ENCODE data around the gene GNAI2. TPM values are rescaled to one million over a fixed set of nuclear protein-coding genes. Genes with fewer than 3 reads are reported as not detected.
A peak's percentile ranks its signal among the peaks of the same experiment; 100 is the strongest.

GNAI2 gene
- polyA plus RNA-seq, 3 donors, result 914 to 1,492 (median 1,165) TPM

DNA sequence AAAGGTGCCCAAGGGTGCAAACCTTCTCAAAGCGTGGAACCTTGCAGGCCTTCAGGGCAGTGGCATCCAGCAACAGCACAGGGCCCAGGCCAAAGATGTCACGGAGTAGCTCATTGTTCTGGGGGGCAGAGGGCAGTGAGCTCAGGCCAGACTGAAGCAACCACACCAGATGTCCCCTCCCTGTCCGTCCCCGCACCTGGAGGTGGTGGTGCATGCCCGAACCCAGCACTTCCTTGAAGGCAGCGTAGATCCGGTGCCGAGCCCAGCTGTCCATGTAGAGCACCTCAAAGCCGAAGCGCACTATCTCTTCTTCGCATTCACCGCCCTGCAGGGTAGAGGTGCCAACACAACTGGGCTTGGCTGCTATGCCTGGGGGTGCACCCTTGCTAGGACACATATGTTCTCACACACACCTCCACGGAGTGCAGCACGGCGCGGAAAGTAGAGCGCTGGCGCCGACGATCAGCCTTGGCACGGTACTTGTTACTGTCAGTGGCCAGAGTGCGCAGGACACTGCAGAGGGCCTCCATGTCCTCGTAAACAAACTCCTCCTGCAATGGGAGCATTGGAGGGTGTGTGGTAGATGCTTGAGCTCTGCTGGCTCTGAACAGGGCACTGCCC, 52.5 kb downstream of the GNAI2 start:
- Histone ChIP-seq H3K79me2 (ENCODE audit: insufficient read depth, low read length) (peaks cover 18% of the 10 kb centered on the region), H3K36me3 (replicated peaks in 1 of 2; ENCODE audit: control insufficient read depth in 1 of 2, insufficient read depth in 2 of 2, low read length in 2 of 2) (peaks cover 34 to 41% of the 10 kb centered on the region in 2 donors), H2AFZ (ENCODE audit: insufficient read depth, low read depth, low read length, poor library complexity, severe bottlenecking) (no peak overlapping the region), H3K4me1 (ENCODE audit: control insufficient read depth in 1 of 2, insufficient read depth in 2 of 2, low read length in 2 of 2) (peaks cover 16 to 22% of the 10 kb centered on the region in 2 donors), H4K20me1 (ENCODE audit: insufficient read depth, low read length) (no peaks in the 10 kb centered on the region), H3K9ac (ENCODE audit: insufficient read depth, low read length, poor library complexity, severe bottlenecking) (no peak overlapping the region), H3K27ac (ENCODE audit: low read depth in 1 of 2, low read length in 2 of 2) (no peak overlapping the region), H3K4me2 (replicated peaks; ENCODE audit: extremely low read depth, low read length, poor library complexity, severe bottlenecking) (no peak overlapping the region), H3K9me3 (replicated peaks in 1 of 2; ENCODE audit: control insufficient read depth in 1 of 2, insufficient read depth in 1 of 2, low read length in 2 of 2) (no peaks in the 10 kb centered on the region), H3K4me3 (replicated peaks in 1 of 3; ENCODE audit: low read depth in 2 of 3, low read length in 3 of 3) (no peak overlapping the region), H3K27me3 (ENCODE audit: control insufficient read depth in 2 of 2, insufficient read depth in 2 of 2, low read length in 2 of 2) (no peaks in the 10 kb centered on the region)
- Mint-ChIP-seq H3K36me3 (peaks cover 23 to 34% of the 10 kb centered on the region in 2 donors), H3K27me3 (ENCODE audit: low read depth in 3 of 3) (peaks cover 0 to 2% (median 1%) of the 10 kb centered on the region in 3 donors), H3K4me3 (no peak overlapping the region), H3K4me1 (peaks cover 14% of the 10 kb centered on the region), H3K9me3 (no peaks in the 10 kb centered on the region), H3K27ac (peak overlapping the region in 1 of 7 donors; percentile 69)
- TF ChIP-seq, protein P1, sequence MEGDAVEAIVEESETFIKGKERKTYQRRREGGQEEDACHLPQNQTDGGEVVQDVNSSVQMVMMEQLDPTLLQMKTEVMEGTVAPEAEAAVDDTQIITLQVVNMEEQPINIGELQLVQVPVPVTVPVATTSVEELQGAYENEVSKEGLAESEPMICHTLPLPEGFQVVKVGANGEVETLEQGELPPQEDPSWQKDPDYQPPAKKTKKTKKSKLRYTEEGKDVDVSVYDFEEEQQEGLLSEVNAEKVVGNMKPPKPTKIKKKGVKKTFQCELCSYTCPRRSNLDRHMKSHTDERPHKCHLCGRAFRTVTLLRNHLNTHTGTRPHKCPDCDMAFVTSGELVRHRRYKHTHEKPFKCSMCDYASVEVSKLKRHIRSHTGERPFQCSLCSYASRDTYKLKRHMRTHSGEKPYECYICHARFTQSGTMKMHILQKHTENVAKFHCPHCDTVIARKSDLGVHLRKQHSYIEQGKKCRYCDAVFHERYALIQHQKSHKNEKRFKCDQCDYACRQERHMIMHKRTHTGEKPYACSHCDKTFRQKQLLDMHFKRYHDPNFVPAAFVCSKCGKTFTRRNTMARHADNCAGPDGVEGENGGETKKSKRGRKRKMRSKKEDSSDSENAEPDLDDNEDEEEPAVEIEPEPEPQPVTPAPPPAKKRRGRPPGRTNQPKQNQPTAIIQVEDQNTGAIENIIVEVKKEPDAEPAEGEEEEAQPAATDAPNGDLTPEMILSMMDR (IDR thresholded peaks at IDR 0.05), result no peak
- peak in 1 of 3 donors; percentile 4 for DNase-seq
- intact Hi-C loops (cut with micrococcal nuclease), result no loop called here
- 99% methylated on average over 21 of the region's 23 CpGs for WGBS (ENCODE audit: insufficient coverage)

DNA sequence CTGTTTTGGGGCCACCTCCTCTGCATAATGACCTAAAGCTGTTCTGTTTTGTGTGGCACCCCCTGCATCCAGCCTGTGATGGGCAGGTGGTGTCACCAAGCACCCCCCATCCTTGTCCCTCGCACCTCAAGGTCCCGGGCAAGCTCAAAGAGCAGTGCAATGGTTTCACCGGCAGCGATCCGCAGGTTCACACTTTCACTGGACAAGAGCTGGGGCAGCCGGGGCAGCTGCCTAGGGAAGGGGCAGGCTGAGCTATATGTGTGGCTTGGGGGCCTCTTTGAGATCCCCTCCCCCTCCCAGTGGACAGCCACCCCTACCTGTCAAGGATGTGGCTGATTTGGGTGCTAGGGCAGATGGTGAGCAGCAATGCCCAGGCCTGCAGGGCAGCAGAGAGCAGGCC, 53.1 kb downstream of the GNAI2 start:
- Histone ChIP-seq H3K9me3 (replicated peaks in 1 of 2; ENCODE audit: control insufficient read depth in 1 of 2, insufficient read depth in 1 of 2, low read length in 2 of 2) (no peaks in the 10 kb centered on the region), H3K36me3 (replicated peaks in 1 of 2; ENCODE audit: control insufficient read depth in 1 of 2, insufficient read depth in 2 of 2, low read length in 2 of 2) (peaks cover 34 to 41% of the 10 kb centered on the region in 2 donors), H3K4me3 (replicated peaks in 1 of 3; ENCODE audit: low read depth in 2 of 3, low read length in 3 of 3) (no peak overlapping the region), H3K4me2 (replicated peaks; ENCODE audit: extremely low read depth, low read length, poor library complexity, severe bottlenecking) (no peak overlapping the region), H3K79me2 (ENCODE audit: insufficient read depth, low read length) (peaks cover 18% of the 10 kb centered on the region), H3K27ac (ENCODE audit: low read depth in 1 of 2, low read length in 2 of 2) (no peak overlapping the region), H3K9ac (ENCODE audit: insufficient read depth, low read length, poor library complexity, severe bottlenecking) (no peak overlapping the region), H3K27me3 (ENCODE audit: control insufficient read depth in 2 of 2, insufficient read depth in 2 of 2, low read length in 2 of 2) (no peaks in the 10 kb centered on the region), H4K20me1 (ENCODE audit: insufficient read depth, low read length) (no peaks in the 10 kb centered on the region), H2AFZ (ENCODE audit: insufficient read depth, low read depth, low read length, poor library complexity, severe bottlenecking) (no peak overlapping the region), H3K4me1 (ENCODE audit: control insufficient read depth in 1 of 2, insufficient read depth in 2 of 2, low read length in 2 of 2) (peaks cover 16 to 22% of the 10 kb centered on the region in 2 donors)
- Mint-ChIP-seq H3K27me3 (ENCODE audit: low read depth in 3 of 3) (peaks cover 0 to 2% (median 1%) of the 10 kb centered on the region in 3 donors), H3K9me3 (no peaks in the 10 kb centered on the region), H3K4me3 (no peak overlapping the region), H3K36me3 (peaks cover 23 to 34% of the 10 kb centered on the region in 2 donors), H3K4me1 (peaks cover 14% of the 10 kb centered on the region), H3K27ac (peak overlapping the region in 1 of 7 donors; percentile 55)
- TF ChIP-seq, protein P1 (IDR thresholded peaks at IDR 0.05), result no peak
- peak in 1 of 3 donors; percentile 4 for DNase-seq
- intact Hi-C loops (cut with micrococcal nuclease), result no loop called here
- WGBS (ENCODE audit: insufficient coverage), result no CpG with 5 or more reads among the region's 6 CpGs
